ENCODE measurements around the gene ACSM5.
"Not testable (repeated sequence)": the region's sequence is repeated elsewhere in the genome, so short reads cannot be mapped to it uniquely, and the experiment has no call there.

Gene ACSM5

DNA sequence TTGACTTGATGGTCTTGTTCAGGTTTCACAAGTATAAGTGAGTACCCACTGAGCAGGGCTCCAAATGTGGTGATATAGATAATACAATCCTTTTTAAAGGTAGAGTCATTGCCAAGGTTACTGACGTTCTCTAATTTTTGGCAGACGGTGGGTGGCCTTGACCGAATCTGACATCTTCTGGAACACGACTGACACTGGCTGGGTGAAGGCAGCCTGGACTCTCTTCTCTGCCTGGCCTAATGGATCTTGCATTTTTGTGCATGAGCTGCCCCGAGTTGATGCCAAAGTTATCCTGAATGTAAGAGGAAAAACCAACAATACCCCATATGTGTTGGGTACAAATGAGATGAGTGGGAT lies 14.4 kb downstream of the ACSM5 start:
- H3K27ac ChIP-seq (ENCODE audit: low read depth, low read length, severe bottlenecking); H3K4me1 ChIP-seq (ENCODE audit: control insufficient read depth, insufficient read depth, low read length, poor library complexity, severe bottlenecking); H3K9me3 ChIP-seq (ENCODE audit: control insufficient read depth, low read length); H3K36me3 ChIP-seq (ENCODE audit: control insufficient read depth, insufficient read depth, low read length); H3K4me3 ChIP-seq (ENCODE audit: extremely low read depth, insufficient read depth, low read length, poor library complexity, severe bottlenecking): not testable (repeated sequence)
- WGBS, 2 experiments (ENCODE audit: insufficient coverage in 2 of 2): 87 to 89% methylated on average over 4 of the region's 5 CpGs

DNA sequence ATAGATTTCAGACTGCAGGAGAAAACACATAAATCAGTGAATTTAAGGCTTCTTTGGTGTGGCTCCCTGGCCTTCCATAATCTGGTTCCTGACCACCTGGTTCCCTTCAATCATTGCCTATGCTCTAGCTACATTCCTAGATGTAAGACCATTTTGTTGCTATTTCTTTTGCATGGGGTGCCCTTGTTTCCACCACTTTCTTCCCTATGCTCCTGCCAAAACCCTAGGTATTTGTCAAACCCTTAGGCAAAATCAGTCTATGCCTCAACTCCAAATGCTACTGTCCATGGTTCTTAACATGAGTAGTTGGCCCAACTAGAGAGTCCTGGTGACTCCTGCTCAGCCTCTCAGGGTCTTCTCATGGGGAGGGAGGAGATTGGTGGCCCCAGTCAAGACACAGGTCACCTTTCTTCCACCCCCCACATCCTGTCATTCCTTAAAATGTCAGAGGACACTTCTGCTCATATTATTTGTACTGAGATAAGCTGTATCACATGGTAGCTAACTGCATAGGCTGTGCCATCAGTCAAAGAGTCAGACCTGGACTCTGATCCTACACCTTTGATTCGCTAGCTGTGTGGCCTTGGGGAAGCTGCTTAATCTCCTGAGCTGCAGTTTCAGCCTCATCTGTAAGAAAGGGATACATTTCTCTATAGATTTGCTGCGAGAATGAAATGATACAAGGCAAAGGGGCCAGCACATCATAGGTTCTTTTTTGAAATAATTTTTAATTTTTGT lies 15.0 kb downstream of the ACSM5 start:
- Histone ChIP-seq H3K9me3 (ENCODE audit: control insufficient read depth, low read length) (no peaks in the 10 kb centered on the region), H3K4me3 (ENCODE audit: extremely low read depth, insufficient read depth, low read length, poor library complexity, severe bottlenecking) (no peak overlapping the region), H3K27ac (ENCODE audit: low read depth, low read length, severe bottlenecking) (no peak overlapping the region), H3K4me1 (ENCODE audit: control insufficient read depth, insufficient read depth, low read length, poor library complexity, severe bottlenecking) (no peaks in the 10 kb centered on the region), H3K36me3 (ENCODE audit: control insufficient read depth, insufficient read depth, low read length) (no peaks in the 10 kb centered on the region)
- 88 to 90% methylated on average over 2 of the region's 2 CpGs for WGBS, 2 experiments (ENCODE audit: insufficient coverage in 2 of 2)

DNA sequence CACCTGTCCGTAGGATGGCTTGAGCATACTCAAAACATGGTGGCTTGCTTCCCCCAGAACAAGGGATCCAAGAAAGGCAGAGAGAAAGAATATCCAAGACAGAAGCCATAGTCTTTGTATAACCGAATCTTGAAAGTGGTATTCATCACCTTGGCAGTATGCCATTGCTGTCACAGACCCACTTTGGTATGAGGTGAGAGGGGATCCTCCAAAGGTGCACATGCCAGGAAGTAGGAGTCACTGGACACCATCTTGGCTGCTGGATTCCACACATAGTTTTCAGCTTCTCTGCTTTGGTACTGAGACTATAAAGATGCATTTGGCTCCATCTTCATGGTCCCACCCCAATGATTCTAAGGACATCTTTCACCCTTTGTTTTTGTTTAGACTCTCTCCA lies 18.1 kb downstream of the ACSM5 start:
- WGBS, 2 experiments (ENCODE audit: insufficient coverage in 2 of 2): 75 to 100% methylated on average over 1 of the region's 2 CpGs
- not testable (repeated sequence) for H3K27ac ChIP-seq (ENCODE audit: low read depth, low read length, severe bottlenecking); H3K4me1 ChIP-seq (ENCODE audit: control insufficient read depth, insufficient read depth, low read length, poor library complexity, severe bottlenecking); H3K36me3 ChIP-seq (ENCODE audit: control insufficient read depth, insufficient read depth, low read length); H3K4me3 ChIP-seq (ENCODE audit: extremely low read depth, insufficient read depth, low read length, poor library complexity, severe bottlenecking); H3K9me3 ChIP-seq (ENCODE audit: control insufficient read depth, low read length)

DNA sequence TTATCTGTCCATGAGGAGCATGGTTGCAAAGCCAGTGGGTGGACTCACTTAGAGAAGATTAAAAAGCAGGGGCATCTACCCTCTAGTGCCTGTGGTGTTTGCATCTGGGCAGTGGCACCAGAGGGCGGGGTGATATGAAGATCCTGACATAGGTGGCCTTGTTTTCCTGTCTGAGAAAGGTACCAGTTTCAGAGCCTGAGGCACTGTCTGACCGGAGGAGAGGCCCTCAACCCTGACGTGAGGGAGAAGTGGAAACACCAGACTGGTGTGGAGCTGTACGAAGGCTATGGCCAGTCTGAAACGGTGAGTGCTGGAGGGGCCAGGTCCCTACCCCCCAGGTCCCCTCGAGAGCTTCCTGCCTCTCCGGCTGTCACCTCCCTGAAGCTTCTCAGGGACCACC lies 20.2 kb downstream of the ACSM5 start:
- H3K27ac ChIP-seq (ENCODE audit: low read depth, low read length, severe bottlenecking); H3K9me3 ChIP-seq (ENCODE audit: control insufficient read depth, low read length); H3K4me1 ChIP-seq (ENCODE audit: control insufficient read depth, insufficient read depth, low read length, poor library complexity, severe bottlenecking); H3K4me3 ChIP-seq (ENCODE audit: extremely low read depth, insufficient read depth, low read length, poor library complexity, severe bottlenecking); H3K36me3 ChIP-seq (ENCODE audit: control insufficient read depth, insufficient read depth, low read length): not testable (repeated sequence)
- 81 to 90% methylated on average over 4 to 7 of the region's 7 CpGs for WGBS, 2 experiments (ENCODE audit: insufficient coverage in 2 of 2)

DNA sequence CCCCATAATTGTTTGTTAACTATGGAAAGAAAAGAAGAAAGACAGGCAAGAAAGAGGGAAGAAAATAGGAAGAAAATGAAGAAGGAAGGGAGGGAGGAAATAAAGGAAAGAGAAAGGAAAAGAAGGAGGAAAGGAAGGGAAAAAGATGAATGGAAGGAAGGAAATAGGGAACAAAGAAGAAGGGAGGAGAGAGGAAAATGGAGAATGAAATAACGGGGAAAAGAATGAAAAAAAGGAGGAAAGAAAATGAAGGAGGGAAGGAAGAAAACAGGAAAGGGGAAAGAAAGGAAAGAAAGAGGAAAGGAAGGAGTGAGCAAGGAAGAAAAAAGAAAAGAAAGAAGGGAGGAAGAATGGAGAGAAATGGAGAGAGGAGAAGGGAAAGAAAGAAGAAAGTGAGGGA lies 21.1 kb downstream of the ACSM5 start:
- H3K27ac ChIP-seq (ENCODE audit: low read depth, low read length, severe bottlenecking); H3K9me3 ChIP-seq (ENCODE audit: control insufficient read depth, low read length); H3K4me1 ChIP-seq (ENCODE audit: control insufficient read depth, insufficient read depth, low read length, poor library complexity, severe bottlenecking); H3K36me3 ChIP-seq (ENCODE audit: control insufficient read depth, insufficient read depth, low read length); H3K4me3 ChIP-seq (ENCODE audit: extremely low read depth, insufficient read depth, low read length, poor library complexity, severe bottlenecking): not testable (repeated sequence)
- WGBS, 2 experiments (ENCODE audit: insufficient coverage in 2 of 2): 82 to 88% methylated on average over 1 of the region's 1 CpG

DNA sequence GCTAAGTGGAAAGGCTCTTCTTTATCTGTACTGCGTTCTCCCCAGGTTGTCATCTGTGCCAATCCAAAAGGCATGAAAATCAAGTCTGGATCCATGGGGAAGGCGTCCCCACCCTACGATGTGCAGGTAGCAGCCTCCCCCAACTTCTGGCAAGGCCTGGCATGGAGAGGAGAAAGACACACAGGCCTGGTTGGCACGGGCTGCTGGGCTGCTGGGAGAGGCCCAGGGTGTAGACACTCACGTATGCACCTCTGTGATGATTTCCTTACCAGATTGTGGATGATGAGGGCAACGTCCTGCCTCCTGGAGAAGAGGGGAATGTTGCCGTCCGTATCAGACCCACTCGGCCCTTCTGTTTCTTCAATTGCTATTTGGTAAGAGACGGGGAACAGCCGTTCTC lies 21.6 kb downstream of the ACSM5 start:
- H3K36me3 ChIP-seq (ENCODE audit: control insufficient read depth, insufficient read depth, low read length): no peaks in the 10 kb centered on the region
- H3K27ac ChIP-seq (ENCODE audit: low read depth, low read length, severe bottlenecking): no peak overlapping the region
- WGBS, 2 experiments (ENCODE audit: insufficient coverage in 2 of 2): 79 to 89% methylated on average over 5 to 7 of the region's 11 CpGs
- no peaks in the 10 kb centered on the region for H3K4me1 ChIP-seq (ENCODE audit: control insufficient read depth, insufficient read depth, low read length, poor library complexity, severe bottlenecking)
- no peaks in the 10 kb centered on the region for H3K9me3 ChIP-seq (ENCODE audit: control insufficient read depth, low read length)
- no peak overlapping the region for H3K4me3 ChIP-seq (ENCODE audit: extremely low read depth, insufficient read depth, low read length, poor library complexity, severe bottlenecking)

DNA sequence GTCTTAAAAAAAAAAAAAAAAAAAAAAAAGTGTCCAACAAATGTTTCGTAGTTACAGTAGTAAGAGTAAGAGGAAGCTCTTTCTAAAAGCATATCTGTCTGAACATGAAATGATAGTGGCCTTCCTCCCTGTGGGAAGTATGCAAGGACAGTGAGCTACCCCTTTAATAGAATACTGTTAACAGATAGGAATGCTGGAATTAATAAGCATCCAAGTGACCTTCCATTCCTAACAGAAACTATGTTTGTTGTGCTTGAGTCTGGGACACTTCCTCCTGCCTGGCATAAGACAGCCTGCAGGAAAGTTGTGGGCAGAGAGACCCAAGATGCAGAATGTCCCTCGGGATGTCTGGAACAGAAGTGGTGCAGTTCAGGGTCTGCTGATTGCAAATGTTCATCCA lies 29.6 kb downstream of the ACSM5 start:
- WGBS, 2 experiments (ENCODE audit: insufficient coverage in 2 of 2): no CpG with 5 or more reads among the region's 2 CpGs
- H3K4me3 ChIP-seq (ENCODE audit: extremely low read depth, insufficient read depth, low read length, poor library complexity, severe bottlenecking); H3K36me3 ChIP-seq (ENCODE audit: control insufficient read depth, insufficient read depth, low read length): not testable (repeated sequence)

DNA sequence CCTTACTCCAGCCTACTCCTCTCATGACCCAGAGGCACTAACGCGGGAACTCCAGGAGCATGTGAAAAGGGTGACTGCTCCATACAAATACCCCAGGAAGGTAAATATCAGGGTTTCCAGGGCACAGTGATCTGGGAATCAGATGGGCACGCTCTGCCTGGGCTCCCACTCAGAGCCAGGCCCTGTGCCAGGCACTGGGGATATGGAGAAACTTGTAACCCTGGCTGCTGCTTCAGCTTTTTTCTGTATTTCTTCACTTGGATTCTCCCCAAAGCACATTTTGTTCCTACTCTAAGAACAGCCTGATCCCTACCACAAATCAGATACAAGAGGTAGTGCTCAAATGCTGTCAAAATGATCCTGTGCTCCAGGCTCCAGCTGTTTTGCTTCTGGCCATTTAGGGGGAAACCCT lies 30.5 kb downstream of the ACSM5 start:
- not testable (repeated sequence) for H3K4me3 ChIP-seq (ENCODE audit: extremely low read depth, insufficient read depth, low read length, poor library complexity, severe bottlenecking); H3K9me3 ChIP-seq (ENCODE audit: control insufficient read depth, low read length); H3K27ac ChIP-seq (ENCODE audit: low read depth, low read length, severe bottlenecking); H3K36me3 ChIP-seq (ENCODE audit: control insufficient read depth, insufficient read depth, low read length); H3K4me1 ChIP-seq (ENCODE audit: control insufficient read depth, insufficient read depth, low read length, poor library complexity, severe bottlenecking)
- 100% methylated on average over 1 of the region's 3 CpGs; no CpG with 5 or more reads in 1 of the 2 experiments for WGBS, 2 experiments (ENCODE audit: insufficient coverage in 2 of 2)

More for the DNA sequence above, 29.6 kb downstream of the ACSM5 start:
- not testable (repeated sequence) for H3K9me3 ChIP-seq (ENCODE audit: control insufficient read depth, low read length); H3K4me1 ChIP-seq (ENCODE audit: control insufficient read depth, insufficient read depth, low read length, poor library complexity, severe bottlenecking); H3K27ac ChIP-seq (ENCODE audit: low read depth, low read length, severe bottlenecking)

DNA sequence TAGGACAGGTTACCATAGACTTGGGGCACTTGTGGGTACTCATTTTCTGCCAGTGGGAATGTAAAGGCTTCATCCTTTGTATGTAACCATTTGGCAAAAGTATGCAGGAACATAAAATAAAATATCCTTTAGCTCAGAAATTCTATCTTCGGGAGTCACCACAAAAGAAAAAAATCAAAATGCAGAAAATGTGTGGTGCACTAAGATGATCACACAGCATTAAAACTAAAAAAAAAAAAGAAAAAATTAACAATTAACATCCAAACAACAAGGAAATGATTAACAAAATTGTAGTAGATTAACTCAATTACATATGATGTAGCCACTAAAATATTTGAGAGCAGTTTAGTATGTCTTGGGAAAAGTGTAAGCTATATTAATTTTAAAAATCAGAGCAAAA lies 31.4 kb downstream of the ACSM5 start:
- not testable (repeated sequence) for H3K4me3 ChIP-seq (ENCODE audit: extremely low read depth, insufficient read depth, low read length, poor library complexity, severe bottlenecking); H3K27ac ChIP-seq (ENCODE audit: low read depth, low read length, severe bottlenecking); H3K36me3 ChIP-seq (ENCODE audit: control insufficient read depth, insufficient read depth, low read length); H3K4me1 ChIP-seq (ENCODE audit: control insufficient read depth, insufficient read depth, low read length, poor library complexity, severe bottlenecking); H3K9me3 ChIP-seq (ENCODE audit: control insufficient read depth, low read length)
- WGBS, 2 experiments (ENCODE audit: insufficient coverage in 2 of 2): no CpG with 5 or more reads among the region's 1 CpG

DNA sequence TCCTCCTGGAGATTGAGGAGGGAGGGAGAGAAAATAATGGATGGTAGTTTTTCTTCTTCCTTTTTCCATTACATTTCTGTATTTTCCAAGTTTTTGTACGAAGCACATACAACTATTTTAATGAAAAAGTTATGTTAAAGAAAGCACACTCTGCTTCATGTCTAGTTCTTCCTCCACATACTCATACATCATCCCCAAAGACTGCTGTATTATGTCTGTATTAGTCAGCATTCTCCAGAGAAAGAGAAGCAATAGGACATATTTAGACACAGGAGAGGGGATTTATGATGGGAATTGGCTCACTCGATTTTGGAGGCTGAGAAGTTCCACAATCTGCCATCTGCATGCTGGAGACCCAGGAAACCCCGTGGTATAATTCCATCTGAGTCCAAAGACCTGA lies 31.9 kb downstream of the ACSM5 start:
- no peak overlapping the region for H3K4me3 ChIP-seq (ENCODE audit: extremely low read depth, insufficient read depth, low read length, poor library complexity, severe bottlenecking)
- no peaks in the 10 kb centered on the region for H3K4me1 ChIP-seq (ENCODE audit: control insufficient read depth, insufficient read depth, low read length, poor library complexity, severe bottlenecking)
- H3K27ac ChIP-seq (ENCODE audit: low read depth, low read length, severe bottlenecking): no peak overlapping the region
- 83 to 90% methylated on average over 2 of the region's 3 CpGs for WGBS, 2 experiments (ENCODE audit: insufficient coverage in 2 of 2)
- no peaks in the 10 kb centered on the region for H3K9me3 ChIP-seq (ENCODE audit: control insufficient read depth, low read length)
- no peaks in the 10 kb centered on the region for H3K36me3 ChIP-seq (ENCODE audit: control insufficient read depth, insufficient read depth, low read length)

DNA sequence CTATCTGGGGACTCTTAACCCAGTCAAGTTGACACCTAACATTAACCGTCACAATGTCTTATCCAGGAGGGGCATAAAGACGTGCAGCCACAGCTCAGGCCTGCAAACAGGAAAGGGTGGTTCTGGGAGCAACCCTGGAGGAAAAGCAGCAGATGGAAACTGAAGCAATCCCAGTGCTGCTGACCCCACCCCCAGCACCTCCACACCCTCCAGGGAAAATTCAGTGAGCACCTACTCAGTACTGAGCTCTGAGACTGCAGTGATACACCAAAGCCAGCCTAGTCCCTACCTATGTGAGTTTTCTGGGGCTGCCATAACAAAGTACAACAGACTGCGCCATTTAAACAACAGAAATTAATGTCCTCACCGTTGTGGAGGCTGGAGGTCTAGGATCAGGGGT lies 32.5 kb downstream of the ACSM5 start:
- H3K4me3 ChIP-seq (ENCODE audit: extremely low read depth, insufficient read depth, low read length, poor library complexity, severe bottlenecking); H3K27ac ChIP-seq (ENCODE audit: low read depth, low read length, severe bottlenecking); H3K9me3 ChIP-seq (ENCODE audit: control insufficient read depth, low read length); H3K36me3 ChIP-seq (ENCODE audit: control insufficient read depth, insufficient read depth, low read length); H3K4me1 ChIP-seq (ENCODE audit: control insufficient read depth, insufficient read depth, low read length, poor library complexity, severe bottlenecking): not testable (repeated sequence)
- WGBS, 2 experiments (ENCODE audit: insufficient coverage in 2 of 2): 100% methylated on average over 1 of the region's 4 CpGs; no CpG with 5 or more reads in 1 of the 2 experiments

All from mesodermal cell (in vitro differentiated cells).